ENCODE measurements around the gene NCKIPSD.

- TF ChIP-seq CTCF (IDR thresholded peaks at IDR 0.05) (no peak), EP300 (IDR thresholded peaks at IDR 0.05) (no peak)
Measured at GRCh38 chr3:48700731-48701405, 15.2 kb upstream of the NCKIPSD start.

Data from sigmoid colon (tissue), 4 donors.